ENCODE results near the gene MICAL1. TPM values are rescaled to one million over a fixed set of nuclear protein-coding genes. Genes with fewer than 3 reads are reported as not detected.

MICAL1 gene
- polyA plus RNA-seq, 1 donor from 2014 or later, result 54.2 TPM

GRCh38 chr6:109441069-109441816 lies 14.3 kb downstream of the MICAL1 start:
- Histone ChIP-seq H3K9ac (ENCODE audit: low read length) (peak overlapping the region; percentile 73), H3K4me2 (ENCODE audit: low read length) (peak overlapping the region; percentile 65), H3K27me3 (ENCODE audit: insufficient read depth, low read depth, low read length) (no peaks in the 10 kb centered on the region), H3K9me2 (ENCODE audit: insufficient read depth, low read length) (no peaks in the 10 kb centered on the region), H3K27ac (ENCODE audit: low read length) (no peak overlapping the region), H2AFZ (ENCODE audit: low read depth, low read length) (peak overlapping the region; percentile 36), H4K20me1 (ENCODE audit: insufficient read depth) (no peaks in the 10 kb centered on the region), H3K79me2 (replicated peaks; ENCODE audit: insufficient read depth, low read length) (no peaks in the 10 kb centered on the region), H3F3A (ENCODE audit: insufficient read depth, low read length, poor library complexity, severe bottlenecking) (no peaks in the 10 kb centered on the region), H3K4me3 (ENCODE audit: low read length) (peak overlapping the region; percentile 96), H3K9me3 (ENCODE audit: low read length) (no peaks in the 10 kb centered on the region), H3K36me3 (ENCODE audit: insufficient read depth, low read length) (peaks cover 5% of the 10 kb centered on the region)
- TF ChIP-seq EZH2 (IDR thresholded peaks at IDR 0.05; ENCODE audit: borderline replicate concordance, insufficient read depth, low read length, poor library complexity, severe bottlenecking) (no peak), TAF1 (IDR thresholded peaks at IDR 0.05; ENCODE audit: low read depth) (peak; percentile 4), REST (IDR thresholded peaks at IDR 0.05; ENCODE audit: borderline replicate concordance) (no peak), EP300 (conservative IDR thresholded peaks at IDR 0.05; ENCODE audit: poor library complexity, severe bottlenecking) (no peak), CTCF (IDR thresholded peaks at IDR 0.05; ENCODE audit: poor library complexity, severe bottlenecking) (peak; percentile 61), RAD21 (conservative IDR thresholded peaks at IDR 0.05) (no peak), SMC3 (conservative IDR thresholded peaks at IDR 0.05; ENCODE audit: poor library complexity) (no peak), POLR2AphosphoS5 (IDR thresholded peaks at IDR 0.05) (no peak), MXI1 (conservative IDR thresholded peaks at IDR 0.05; ENCODE audit: poor library complexity, severe bottlenecking) (no peak)

GRCh38 chr6:109440331-109441068 lies 15.1 kb downstream of the MICAL1 start, which contains the start of the genes PPIL6 and SMPD2:
Gene PPIL6, minus strand, starts transcription at chr6:109440628. Its CDS starts 38 bp downstream, at chr6:109440590.
Gene SMPD2, plus strand, starts transcription at chr6:109440724. Its CDS starts 398 bp downstream, at chr6:109441122.
- no peaks in the 10 kb centered on the region for H3K79me2 ChIP-seq (replicated peaks; ENCODE audit: insufficient read depth, low read length)
- no peaks in the 10 kb centered on the region for H3K27me3 ChIP-seq (ENCODE audit: insufficient read depth, low read depth, low read length)
- peak within 1 kb of the TSS; percentile 66 for H3K4me2 ChIP-seq (ENCODE audit: low read length)
- H4K20me1 ChIP-seq (ENCODE audit: insufficient read depth), result no peaks in the 10 kb centered on the region
- peak within 1 kb of the TSS; percentile 96 for H3K4me3 ChIP-seq (ENCODE audit: low read length)
- H3K36me3 ChIP-seq (ENCODE audit: insufficient read depth, low read length), result no peaks in the 10 kb centered on the region
- H3K9me3 ChIP-seq (ENCODE audit: low read length), result no peaks in the 10 kb centered on the region
- H3K9ac ChIP-seq (ENCODE audit: low read length), result peak within 1 kb of the TSS; percentile 73
- H2AFZ ChIP-seq (ENCODE audit: low read depth, low read length), result peak within 1 kb of the TSS; percentile 36
- H3F3A ChIP-seq (ENCODE audit: insufficient read depth, low read length, poor library complexity, severe bottlenecking), result no peaks in the 10 kb centered on the region
- TF ChIP-seq EZH2 (IDR thresholded peaks at IDR 0.05; ENCODE audit: borderline replicate concordance, insufficient read depth, low read length, poor library complexity, severe bottlenecking) (no peak), CTCF (IDR thresholded peaks at IDR 0.05; ENCODE audit: poor library complexity, severe bottlenecking) (peak; percentile 29), SMC3 (conservative IDR thresholded peaks at IDR 0.05; ENCODE audit: poor library complexity) (no peak), EP300 (conservative IDR thresholded peaks at IDR 0.05; ENCODE audit: poor library complexity, severe bottlenecking) (peak; percentile 49), RAD21 (conservative IDR thresholded peaks at IDR 0.05) (peak; percentile 17), MXI1 (conservative IDR thresholded peaks at IDR 0.05; ENCODE audit: poor library complexity, severe bottlenecking) (peak; percentile 89), POLR2AphosphoS5 (IDR thresholded peaks at IDR 0.05) (no peak)
- no peaks in the 10 kb centered on the region for H3K9me2 ChIP-seq (ENCODE audit: insufficient read depth, low read length)
- no peak within 1 kb of the TSS for H3K27ac ChIP-seq (ENCODE audit: low read length)

Data from neural cell (in vitro differentiated cells).